Fibroblast of peridontal ligament (primary cell): ENCODE measurements around the gene RTN3.
"Not testable (repeated sequence)": the region's sequence is repeated elsewhere in the genome, so short reads cannot be mapped to it uniquely, and the experiment has no call there.

ENCODE experiments used
- DNase-seq: peaks from one replicate; pipeline ENCODE4 v3.0.0-alpha.2; 2010; ENCODE audit errors: extremely low read depth

RTN3 gene, protein sequence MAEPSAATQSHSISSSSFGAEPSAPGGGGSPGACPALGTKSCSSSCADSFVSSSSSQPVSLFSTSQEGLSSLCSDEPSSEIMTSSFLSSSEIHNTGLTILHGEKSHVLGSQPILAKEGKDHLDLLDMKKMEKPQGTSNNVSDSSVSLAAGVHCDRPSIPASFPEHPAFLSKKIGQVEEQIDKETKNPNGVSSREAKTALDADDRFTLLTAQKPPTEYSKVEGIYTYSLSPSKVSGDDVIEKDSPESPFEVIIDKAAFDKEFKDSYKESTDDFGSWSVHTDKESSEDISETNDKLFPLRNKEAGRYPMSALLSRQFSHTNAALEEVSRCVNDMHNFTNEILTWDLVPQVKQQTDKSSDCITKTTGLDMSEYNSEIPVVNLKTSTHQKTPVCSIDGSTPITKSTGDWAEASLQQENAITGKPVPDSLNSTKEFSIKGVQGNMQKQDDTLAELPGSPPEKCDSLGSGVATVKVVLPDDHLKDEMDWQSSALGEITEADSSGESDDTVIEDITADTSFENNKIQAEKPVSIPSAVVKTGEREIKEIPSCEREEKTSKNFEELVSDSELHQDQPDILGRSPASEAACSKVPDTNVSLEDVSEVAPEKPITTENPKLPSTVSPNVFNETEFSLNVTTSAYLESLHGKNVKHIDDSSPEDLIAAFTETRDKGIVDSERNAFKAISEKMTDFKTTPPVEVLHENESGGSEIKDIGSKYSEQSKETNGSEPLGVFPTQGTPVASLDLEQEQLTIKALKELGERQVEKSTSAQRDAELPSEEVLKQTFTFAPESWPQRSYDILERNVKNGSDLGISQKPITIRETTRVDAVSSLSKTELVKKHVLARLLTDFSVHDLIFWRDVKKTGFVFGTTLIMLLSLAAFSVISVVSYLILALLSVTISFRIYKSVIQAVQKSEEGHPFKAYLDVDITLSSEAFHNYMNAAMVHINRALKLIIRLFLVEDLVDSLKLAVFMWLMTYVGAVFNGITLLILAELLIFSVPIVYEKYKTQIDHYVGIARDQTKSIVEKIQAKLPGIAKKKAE

DNA sequence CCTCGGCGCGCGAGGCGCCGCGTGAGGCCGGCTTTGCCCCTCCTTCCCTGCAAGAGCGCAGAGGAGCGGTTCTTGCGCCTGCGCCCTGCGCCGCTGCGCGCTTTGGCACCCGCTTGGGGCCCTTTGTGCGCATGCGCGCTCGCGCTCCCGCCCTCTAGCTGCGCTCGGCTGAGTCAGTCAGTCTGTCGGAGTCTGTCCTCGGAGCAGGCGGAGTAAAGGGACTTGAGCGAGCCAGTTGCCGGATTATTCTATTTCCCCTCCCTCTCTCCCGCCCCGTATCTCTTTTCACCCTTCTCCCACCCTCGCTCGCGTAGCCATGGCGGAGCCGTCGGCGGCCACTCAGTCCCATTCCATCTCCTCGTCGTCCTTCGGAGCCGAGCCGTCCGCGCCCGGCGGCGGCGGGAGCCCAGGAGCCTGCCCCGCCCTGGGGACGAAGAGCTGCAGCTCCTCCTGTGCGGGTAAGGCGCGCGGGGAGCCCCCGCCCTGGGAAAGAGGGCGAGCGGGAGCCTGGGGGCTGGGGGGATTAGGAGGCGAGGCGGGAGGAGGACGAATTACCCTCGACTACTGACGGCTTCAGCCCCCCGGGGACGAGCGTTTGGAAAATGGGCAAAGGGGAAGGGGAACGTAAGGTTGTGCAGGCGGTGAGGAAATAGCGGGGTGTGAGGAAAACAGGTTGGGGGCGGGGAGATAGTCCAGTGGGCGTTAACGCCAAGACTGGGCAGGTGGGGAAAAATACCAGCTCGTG lies at the start of gene RTN3:
TSS of gene RTN3 (plus strand) at position 180 of the 745 bp plus-strand sequence. CDS start at position 317, 137 bp downstream.
- DNase-seq: peak; percentile 98

DNA sequence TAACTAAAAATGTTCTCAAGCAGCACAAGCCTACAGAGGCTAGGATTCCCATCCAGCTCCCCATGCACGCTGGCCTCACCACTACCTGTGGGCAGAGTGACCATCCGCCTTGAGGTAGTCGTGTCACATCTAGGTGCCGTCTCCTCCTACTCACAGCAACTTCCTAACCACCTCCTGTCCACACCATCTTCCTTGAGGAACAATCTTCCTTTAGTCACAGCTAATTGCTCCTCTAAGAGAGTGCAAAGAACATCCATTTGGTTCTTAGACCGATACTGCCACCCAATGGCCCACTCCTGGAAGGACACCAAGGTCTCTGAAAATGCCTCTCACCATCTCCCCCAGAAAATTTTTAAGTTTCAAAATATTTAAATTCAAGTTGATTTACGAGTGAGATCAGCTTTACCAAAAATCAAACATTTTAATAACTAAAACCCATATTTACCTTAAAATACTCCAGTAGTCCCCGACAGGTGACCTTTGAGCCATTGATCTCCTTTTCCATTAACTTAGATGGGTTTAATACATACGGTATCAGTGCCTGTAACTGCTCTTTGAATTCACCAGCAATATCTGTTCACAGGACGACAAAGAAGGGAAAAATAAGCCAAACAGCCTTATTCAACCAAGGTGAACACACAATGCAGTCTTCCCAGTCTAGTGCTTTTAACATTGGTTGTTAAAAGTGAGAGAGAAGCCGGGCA lies 45.4 kb upstream of the RTN3 start:
- DNase-seq: peak; percentile 77

DNA sequence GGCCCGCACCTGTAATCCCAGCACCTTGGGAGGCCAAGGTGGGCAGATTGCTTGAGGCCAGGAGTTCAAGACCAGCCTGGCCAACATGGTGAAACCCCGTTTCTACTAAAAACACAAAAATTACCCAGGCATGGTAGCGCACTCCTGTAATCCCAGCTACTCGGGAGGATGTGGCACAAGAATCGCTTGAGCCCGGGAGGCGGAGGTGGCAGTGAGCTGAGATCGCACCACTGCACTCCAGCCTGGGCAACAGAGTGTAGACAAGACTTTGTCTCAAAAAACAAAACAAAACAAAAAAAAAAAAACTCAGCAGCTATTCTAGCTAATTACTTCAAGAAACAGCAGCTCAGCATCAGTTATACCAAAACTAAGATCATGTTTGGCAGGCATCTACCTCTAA lies 42.9 kb upstream of the RTN3 start:
- DNase-seq: not testable (repeated sequence)

DNA sequence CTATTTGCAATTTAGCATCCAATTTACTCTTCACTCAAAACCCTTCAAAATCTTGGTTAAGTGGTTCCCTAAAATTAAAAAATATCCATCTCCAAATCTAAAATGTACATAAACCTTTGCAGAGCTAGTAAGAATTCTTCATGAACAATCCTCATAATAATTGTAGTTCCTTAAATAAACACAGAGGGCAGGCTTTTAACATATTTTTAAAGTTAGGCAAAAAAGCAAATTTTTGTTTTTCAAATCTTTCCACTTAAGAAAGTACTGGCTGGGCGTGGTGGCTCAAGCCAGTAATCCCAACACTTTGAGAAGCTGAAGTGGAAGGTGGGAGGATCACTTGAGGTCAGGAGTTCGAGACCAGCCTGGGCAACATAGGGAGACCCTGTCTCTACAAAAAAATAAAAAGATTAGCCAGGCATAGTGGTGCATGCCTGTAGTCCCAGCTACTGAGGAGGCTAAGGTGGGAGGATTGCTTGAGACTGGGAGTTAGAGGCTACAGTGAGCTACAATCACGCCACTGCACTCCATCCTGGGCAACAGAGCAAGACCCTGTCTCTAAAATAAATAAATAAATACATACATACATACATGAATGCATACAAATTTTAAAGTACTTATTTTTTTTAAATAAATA lies 42.0 kb upstream of the RTN3 start:
- peak; percentile 74 for DNase-seq

DNA sequence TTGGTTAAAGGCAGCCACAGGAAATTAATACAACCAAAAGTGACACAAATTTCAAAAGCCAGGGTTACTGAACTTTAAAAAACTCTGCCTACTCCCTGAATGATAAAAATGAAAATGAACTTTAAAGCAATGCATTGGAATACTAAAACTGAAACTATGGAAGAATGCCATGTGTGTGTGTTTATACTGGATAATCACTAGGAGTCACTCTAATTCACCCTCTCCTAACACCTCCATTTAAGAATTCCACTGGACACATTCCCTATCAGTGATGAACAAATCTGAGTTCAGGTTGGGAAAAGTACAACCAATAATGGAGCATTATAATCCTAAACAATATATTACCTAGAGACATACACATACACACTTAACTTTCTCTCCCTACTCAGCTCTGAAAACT lies 39.6 kb upstream of the RTN3 start:
- DNase-seq: peak; percentile 56

DNA sequence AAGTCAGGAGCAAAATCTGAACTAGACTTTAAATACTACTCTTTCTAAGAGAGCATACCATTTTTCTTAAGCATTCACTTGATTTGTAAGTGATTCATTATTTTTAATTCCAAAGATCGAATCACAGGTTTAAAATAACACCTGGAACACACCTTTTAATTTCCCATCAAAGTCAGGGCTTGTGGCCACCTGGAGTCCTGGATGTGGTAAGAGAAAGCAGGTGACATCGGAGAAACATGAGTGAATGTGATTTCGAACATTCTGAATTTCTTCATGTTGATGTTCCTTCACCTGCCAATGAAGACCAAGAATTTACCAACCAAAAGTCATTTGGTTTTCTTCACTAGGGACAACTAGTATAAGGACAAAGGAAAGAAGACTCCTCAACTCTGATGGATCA lies 38.1 kb upstream of the RTN3 start:
- no peak for DNase-seq

DNA sequence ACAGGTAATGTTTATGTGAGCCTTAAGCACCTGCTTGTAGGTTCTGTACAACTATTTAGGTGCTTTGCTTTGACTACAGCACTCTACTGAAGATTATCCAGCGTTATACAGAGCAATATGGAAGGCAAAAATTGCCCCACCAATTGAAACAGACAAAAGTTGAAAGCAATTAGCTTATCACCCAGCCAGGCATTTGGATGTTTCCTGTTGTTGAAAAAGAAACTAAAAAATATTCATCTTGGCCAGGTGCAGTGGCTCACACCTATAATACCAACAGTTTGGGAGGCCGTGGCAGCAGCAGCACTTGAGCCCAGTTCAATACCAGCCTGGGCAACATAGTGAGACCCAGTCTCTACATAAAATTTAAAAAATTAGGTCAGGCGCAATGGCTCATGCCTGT lies 28.6 kb upstream of the RTN3 start:
- no peak for DNase-seq

DNA sequence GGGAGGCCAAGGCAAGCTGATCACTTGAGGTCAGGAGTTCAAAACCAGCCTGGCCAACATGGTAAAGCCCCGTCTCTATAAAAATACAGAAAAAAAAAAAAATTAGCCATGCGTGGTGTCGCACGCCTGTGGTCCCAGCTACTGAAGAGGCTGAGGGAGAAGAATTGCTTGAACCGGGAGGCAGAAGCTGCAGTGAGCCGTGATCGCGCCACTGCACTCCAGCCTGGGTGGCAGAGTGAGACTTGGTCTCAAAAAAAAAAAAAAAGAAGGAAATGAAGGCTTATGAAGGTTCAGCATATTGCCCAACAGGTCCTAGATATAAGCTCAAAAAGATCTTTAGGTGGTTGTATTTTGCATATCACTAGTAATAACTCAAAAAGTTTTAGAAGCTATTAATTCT lies 20.3 kb upstream of the RTN3 start:
- no peak for DNase-seq

DNA sequence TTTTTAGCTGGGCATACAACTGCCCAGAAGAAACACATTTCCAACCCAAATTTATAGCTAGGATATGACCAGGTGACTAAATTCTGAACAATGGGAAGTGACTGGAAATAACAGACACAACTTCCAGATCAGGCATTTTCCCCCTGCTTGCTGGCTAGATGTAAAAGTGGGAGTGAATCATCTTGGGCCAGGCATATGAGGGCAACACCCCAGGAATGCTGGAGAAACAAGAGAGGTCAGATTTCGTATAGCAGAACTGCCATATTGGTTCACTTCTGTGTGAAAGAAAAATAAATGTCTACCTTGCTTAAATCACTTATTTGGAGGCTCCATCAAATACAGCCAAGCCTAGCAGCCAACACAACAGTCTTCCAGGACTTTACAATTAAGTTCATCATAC lies 17.5 kb upstream of the RTN3 start:
- peak; percentile 78 for DNase-seq

DNA sequence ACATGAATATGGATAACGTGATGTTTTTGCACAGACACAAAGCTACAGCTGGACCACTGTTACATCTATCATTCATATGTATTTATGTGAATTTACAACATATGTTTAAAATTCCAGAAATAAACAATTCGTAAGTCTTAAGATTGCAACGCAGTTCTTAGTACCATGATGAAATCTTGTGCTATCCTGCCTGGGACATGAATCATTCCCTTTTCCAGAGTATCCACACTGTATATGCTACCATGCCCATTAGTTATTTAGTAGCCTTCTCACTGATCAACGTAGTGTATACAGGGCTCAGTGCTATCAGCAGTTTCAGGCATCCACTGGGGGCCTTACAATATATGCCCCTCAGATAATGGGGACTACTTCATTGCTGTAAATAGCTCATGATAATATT lies 14.4 kb upstream of the RTN3 start:
- peak; percentile 83 for DNase-seq

DNA sequence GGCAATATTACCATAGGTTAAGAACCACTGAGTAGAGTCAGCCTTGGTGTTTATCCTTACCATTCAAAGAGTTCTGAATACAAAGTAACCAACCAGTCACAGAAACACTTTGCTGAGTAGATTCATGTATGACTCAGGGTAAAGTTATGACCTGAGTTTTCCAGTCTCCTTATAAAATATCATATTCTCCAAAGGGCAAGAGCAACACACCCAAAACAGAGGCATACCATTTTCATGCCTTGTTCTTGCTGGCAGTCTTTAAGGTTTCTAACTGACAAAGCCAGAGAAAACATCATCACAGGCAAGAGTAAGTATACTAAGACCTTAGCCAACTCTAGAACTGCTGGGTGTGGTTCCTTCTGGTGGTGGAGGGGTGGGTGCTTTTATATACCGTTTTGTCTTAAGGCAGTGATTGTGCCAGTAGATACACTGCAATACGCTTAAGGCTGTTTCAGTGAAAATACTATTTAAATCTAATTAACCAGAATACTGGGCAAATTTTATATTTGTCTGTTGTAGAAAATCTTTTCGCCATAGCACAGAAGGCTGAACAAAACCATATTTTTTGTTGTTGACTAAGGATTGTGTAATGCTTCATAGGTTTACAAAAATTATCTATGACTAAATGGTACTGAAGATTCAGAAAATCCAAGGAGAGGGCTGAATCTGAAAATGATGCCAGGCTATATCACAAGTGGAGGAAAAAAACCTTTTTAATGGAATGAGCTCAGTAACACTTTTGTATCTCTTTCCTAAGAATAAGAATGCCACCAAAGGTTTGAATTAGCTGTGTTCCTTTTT lies 13.1 kb upstream of the RTN3 start:
- DNase-seq: peak; percentile 97

DNA sequence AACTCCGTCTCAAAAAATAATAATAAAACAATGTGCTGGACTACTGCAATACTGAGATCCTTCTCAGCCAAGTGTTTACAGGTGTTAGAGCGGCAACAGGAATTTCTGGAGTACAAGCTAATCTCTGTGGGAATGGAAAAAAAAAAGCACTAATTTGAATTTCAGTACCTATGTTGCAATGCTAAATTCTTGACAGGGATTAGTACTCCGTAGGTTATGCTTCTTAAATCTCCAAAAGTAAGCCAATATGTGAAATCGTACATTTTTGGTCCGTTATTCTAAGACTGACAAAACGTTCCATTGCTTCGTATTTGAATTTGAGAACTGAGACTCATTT lies 11.2 kb upstream of the RTN3 start:
- no peak for DNase-seq

DNA sequence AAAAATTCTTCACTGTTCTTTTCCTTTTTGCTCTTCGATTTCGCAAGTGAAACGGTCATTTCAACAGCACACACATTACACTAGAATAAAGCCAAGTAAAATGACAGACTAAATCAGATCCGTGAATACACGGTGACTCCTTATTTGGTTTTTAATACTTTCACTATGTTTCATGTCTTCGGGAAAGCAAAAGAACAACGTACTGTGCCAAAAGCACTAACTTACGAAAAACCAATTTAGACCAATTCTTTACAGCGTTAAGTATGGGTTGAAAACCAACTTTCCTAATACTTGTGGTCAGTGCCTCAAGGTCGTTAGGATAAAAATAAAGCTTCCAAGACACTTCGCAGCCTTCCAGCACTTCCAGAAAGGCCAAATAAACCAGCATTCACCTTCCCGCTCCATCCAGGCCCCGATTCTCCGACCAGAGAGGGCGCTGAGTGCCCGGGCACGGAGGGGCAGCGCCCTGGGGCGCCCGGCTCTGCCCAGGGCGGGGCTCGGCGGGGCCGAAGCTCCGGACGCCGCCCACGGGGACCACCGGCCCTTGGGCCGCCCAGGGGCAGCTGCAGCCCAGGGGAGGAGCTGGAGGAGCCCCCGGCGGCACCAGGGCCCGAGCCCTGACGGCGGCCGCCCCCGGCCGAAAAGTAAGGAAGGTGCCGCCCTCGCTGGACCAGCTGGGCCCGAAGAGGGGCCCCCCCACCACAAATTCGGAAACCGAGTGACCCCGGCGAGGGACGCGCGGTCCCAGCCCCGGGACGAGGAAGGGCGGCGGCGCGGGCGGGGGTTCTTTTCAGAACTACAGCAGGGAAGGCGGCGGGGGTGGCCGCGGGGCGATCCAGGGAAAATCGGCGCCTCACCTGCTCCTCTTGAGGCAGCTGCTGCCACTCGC lies 10.6 kb upstream of the RTN3 start:
- DNase-seq: peak; percentile 72

DNA sequence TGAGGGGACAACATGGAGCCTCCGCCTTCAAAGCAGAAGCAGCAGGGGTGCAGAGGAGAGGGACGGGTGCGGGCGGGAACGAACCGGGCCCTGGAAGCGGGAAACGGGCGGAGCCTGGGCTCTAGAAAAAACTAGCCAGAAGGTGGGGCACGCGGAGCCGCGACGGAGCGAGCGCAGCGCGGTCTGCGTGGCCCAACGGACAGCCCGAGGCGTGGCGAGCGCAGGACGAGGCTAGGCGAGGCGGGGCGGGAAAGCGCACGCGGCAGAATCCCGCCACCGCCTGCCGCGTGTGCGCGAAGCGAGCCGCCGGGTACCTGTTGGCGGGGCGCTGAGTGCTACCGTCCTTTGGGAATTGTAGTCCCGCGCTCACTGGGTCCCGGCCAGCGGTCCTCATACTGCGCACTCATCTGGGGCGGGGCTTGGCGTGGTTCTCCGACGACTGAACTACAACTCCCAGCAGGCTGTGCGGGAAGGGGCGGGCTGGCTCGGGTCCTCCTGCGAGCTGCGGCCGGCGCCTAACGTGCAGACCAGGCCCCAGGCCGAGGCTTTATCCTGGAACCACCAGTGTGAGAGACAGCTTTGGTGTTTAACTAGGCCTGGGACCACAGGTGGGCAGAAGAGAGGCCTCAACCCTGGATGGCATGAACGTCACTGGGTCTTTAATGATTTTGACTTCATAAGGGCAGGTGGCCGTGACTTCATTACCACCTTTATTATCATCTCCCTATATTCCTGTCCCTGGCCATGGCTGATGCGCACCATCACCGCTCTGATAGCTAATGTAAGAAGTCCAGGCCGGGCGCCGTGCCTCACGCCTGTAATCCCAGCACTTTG lies 9.8 kb upstream of the RTN3 start, which contains the start of gene ATL3:
TSS of gene ATL3 (minus strand) at position 55 of the 834 bp plus-strand sequence. CDS start at position 14, 41 bp downstream.
- peak; percentile 90 for DNase-seq

DNA sequence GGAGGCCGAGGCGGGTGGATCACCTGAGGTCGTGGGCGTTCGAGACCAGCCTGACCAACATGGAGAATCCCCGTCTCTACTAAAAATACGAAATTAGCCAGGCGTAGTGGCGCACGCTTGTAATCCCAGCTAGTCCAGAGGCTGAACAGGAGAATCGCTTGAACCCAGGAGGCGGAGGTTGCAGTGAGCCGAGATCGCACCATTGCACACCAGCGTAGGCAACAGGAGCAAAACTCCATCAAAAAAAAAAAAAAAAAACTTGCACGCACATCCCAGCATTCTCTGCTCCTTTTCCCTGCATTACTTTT lies 9.2 kb upstream of the RTN3 start:
- DNase-seq: no peak

DNA sequence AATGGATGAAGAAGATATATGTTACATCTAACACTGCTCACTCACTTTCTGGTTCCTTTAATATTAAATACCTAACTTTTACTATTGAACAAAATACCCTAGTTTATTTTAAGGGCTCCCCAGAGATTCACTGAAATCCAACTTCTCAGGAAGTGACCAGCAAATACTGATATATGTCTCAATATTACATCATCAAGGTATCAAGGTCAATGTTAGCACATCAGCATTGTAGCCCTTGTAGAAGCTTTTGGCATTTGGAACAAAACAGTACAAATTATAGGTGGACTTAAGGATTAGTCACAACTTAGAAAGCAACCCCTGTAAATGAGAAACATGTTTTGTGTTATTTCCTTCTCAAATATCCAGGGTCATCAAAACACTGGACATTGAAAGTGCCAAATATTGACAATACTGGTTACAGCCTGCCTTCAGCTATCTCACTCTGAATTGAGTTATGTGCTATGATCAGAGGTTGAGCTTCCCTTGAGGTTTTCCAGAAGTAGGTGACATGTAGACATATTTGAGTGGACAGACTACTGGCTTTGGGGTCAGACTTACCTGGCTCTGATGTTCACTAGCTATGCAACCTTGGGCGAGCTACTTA lies 8.3 kb upstream of the RTN3 start:
- peak; percentile 18 for DNase-seq

DNA sequence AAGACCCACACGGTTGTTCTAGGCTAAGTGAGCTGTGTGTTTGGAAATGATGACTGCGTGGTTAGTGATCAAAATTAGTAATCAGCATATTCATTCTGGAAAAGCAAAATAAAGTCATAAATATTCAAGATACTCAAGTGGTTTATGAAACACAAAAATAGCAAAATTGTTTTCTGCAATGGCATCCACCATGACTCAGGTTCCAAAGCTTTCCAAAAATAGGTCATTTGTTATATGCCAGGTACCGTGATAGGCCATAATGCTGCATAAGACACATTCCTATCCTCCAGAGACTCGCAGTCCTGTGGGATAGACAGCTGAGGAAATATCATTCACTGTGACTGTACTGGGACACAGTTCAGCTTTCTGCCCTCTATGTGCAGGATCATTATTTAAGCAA lies 7.7 kb upstream of the RTN3 start:
- DNase-seq: peak; percentile 12

DNA sequence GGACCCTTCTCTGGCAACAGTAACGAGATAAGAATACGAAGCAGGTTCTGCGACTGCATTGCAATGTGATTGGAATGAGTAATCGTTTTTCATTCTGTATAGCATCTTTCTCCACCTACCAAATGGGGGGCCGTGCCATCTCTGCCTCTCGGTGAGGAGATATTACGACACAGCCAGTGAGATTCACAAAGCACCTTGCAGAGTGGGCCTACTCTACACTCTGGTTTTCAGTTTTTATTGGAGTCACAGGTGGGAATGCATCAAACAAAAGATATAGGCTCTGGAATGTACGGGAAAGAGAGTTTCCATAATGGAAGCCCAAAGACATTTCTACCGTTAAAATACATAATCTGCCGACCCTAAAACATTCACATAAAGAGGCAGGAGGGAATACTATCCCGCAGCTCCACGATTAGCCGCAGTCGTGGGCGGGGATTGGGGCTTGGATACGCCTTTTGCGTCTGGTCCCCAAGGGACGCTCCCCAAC lies 423 bp upstream of the RTN3 start:
- no peak for DNase-seq
